ENCODE measurements around the gene SH3D21. TPM values are rescaled to one million over a fixed set of nuclear protein-coding genes. Genes with fewer than 3 reads are reported as not detected.

The SH3D21 gene
- total RNA-seq, 4 donors from 2014 or later, result 10.7 to 25.1 (median 16.9) TPM

GRCh38 chr1:36285443-36286101, 20.6 kb upstream of the SH3D21 start:
- 45 to 49% methylated on average over 7 of the region's 7 CpGs for whole genome bisulfite sequencing, 2 donors
- Histone ChIP-seq H3K4me1 (peaks cover 13 to 25% of the 10 kb centered on the region in 2 donors), H3K9me3 (no peaks in the 10 kb centered on the region), H3K27me3 (no peaks in the 10 kb centered on the region), H3K36me3 (peaks cover 35 to 47% of the 10 kb centered on the region in 2 donors), H3K27ac (no peak overlapping the region), H3K4me3 (replicated peaks in 1 of 3) (no peak overlapping the region)
- TF ChIP-seq POLR2A (IDR thresholded peaks at IDR 0.05) (no peak), CTCF (IDR thresholded peaks at IDR 0.05) (peak; percentile 22 to 79 (median 74))
- intact Hi-C loops (cut with DNase I), result loop anchor here (5.0 kb wide), 2 partner anchors 133 to 188 kb away; no protein-coding TSS in a partner anchor
- peak; percentile 69 to 72 for DNase-seq

GRCh38 chr1:36286802-36287201, 19.4 kb upstream of the SH3D21 start:
- TF ChIP-seq CTCF (IDR thresholded peaks at IDR 0.05) (no peak), POLR2A (IDR thresholded peaks at IDR 0.05) (no peak)
- Histone ChIP-seq H3K27me3 (no peaks in the 10 kb centered on the region), H3K9me3 (no peaks in the 10 kb centered on the region), H3K4me3 (replicated peaks in 1 of 3) (no peak overlapping the region), H3K36me3 (peaks cover 44 to 50% of the 10 kb centered on the region in 2 donors), H3K27ac (no peak overlapping the region), H3K4me1 (peaks cover 15 to 37% of the 10 kb centered on the region in 2 donors)
- no peak for DNase-seq
- intact Hi-C loops (cut with DNase I), result loop anchor here (5.0 kb wide), 2 partner anchors 135 to 190 kb away; no protein-coding TSS in a partner anchor
- 94 to 96% methylated on average over 7 to 11 of the region's 13 CpGs for WGBS, 2 donors

- intact Hi-C loops (cut with DNase I), result loop anchor here (5.0 kb wide), 2 partner anchors 135 to 190 kb away; no protein-coding TSS in a partner anchor
- 89 to 90% methylated on average over 5 of the region's 5 CpGs for WGBS, 2 donors
- H3K36me3 ChIP-seq, result peaks cover 47 to 48% of the 10 kb centered on the region in 2 donors
- peaks cover 15 to 38% of the 10 kb centered on the region in 2 donors for H3K4me1 ChIP-seq
- H3K27ac ChIP-seq, result peak overlapping the region in 2 of 3 donors; percentile 89 to 92
- H3K27me3 ChIP-seq, result no peaks in the 10 kb centered on the region
- TF ChIP-seq CTCF (IDR thresholded peaks at IDR 0.05) (no peak), POLR2A (IDR thresholded peaks at IDR 0.05) (no peak)
- DNase-seq, result no peak
- no peaks in the 10 kb centered on the region for H3K9me3 ChIP-seq
- no peak overlapping the region for H3K4me3 ChIP-seq (replicated peaks in 1 of 3)
Observed at GRCh38 chr1:36287595-36287994, 18.6 kb upstream of the SH3D21 start.

- DNase-seq, result no peak
- 94% methylated on average over 2 of the region's 2 CpGs for WGBS, 2 donors
- Histone ChIP-seq H3K4me3 (replicated peaks in 1 of 3) (no peak overlapping the region), H3K27me3 (no peaks in the 10 kb centered on the region), H3K9me3 (no peaks in the 10 kb centered on the region), H3K36me3 (peaks cover 33 to 35% of the 10 kb centered on the region in 2 donors), H3K27ac (peak overlapping the region in 2 of 3 donors; percentile 21 to 64), H3K4me1 (peaks cover 12 to 41% of the 10 kb centered on the region in 2 donors)
- no peak for TF ChIP-seq CTCF (IDR thresholded peaks at IDR 0.05)
- no peak for TF ChIP-seq POLR2A (IDR thresholded peaks at IDR 0.05)
- intact Hi-C loops (cut with DNase I), result no loop called here
Observed at GRCh38 chr1:36295390-36295789, 10.8 kb upstream of the SH3D21 start.

GRCh38 chr1:36297062-36297461, 9.1 kb upstream of the SH3D21 start:
- 50 to 66% methylated on average over 2 of the region's 2 CpGs for WGBS, 2 donors
- Histone ChIP-seq H3K27ac (peak overlapping the region in 2 of 3 donors; percentile 52 to 64), H3K9me3 (no peaks in the 10 kb centered on the region), H3K36me3 (peaks cover 41 to 45% of the 10 kb centered on the region in 2 donors), H3K27me3 (no peaks in the 10 kb centered on the region), H3K4me1 (peaks cover 8 to 27% of the 10 kb centered on the region in 2 donors), H3K4me3 (replicated peaks in 1 of 3) (no peak overlapping the region)
- DNase-seq, result no peak
- TF ChIP-seq POLR2A (IDR thresholded peaks at IDR 0.05) (no peak), CTCF (IDR thresholded peaks at IDR 0.05) (no peak)
- intact Hi-C loops (cut with DNase I), result no loop called here

Data from thyroid gland (tissue), 4 donors.